ENCODE data around the gene LGMN. TPM values are rescaled to one million over a fixed set of nuclear protein-coding genes. Genes with fewer than 3 reads are reported as not detected.
"Not testable (repeated sequence)": the region's sequence is repeated elsewhere in the genome, so short reads cannot be mapped to it uniquely, and the experiment has no call there.

Gene LGMN
- polyA plus RNA-seq, 1 donor = 99.0 TPM

GRCh38 chr14:92693998-92694795, 54.2 kb downstream of the LGMN start:
- DNase-seq = peak; percentile 47

GRCh38 chr14:92692822-92693226, 55.6 kb downstream of the LGMN start:
- DNase-seq = peak; percentile 40

- DNase-seq = no peak
Measured at GRCh38 chr14:92690171-92691011, 58.0 kb downstream of the LGMN start.

DNA sequence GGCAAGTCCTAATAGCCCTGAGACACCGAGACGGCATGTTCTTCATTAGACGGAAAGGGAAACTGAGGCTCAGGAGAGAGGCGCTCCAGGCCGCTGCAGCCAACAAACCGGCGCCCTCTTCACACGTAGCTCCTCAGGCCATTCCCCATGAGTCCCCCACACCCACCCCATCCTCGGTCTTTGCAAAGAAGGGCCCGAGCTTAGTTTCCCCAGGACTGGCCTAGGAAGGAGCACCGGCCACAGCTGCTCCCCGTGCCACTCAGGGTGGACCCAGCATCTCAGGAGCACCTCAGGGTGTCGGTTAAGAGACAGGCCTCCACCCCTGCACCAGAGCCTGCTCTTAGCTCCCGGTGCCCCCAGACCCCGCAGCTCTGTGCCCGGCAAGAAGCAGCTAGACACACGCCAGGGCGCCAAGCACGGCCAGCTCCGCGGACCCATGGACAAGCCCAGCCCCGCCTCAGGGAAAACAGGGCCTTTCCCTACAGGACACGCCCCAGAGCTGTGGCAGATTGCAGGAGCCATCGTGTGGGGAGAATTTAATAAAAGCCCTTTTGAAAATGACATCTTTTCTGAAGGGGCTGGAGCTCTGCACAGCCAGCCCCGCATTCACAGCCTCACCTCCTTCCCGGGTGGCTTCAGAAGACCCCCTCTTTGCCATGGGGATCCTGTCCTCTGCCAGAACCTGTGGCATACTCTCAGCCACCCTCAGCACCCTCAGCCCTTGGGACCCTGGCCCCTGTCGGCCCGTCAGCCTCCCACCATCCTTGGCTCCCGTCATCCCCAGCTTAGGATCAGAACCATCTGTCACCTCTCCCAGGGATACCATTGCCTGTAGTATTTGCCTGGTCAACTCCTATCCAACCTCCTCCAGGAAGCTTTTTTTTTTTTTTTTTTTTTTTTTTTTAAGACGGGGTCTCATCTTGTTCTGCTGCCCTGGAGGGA, 59.7 kb downstream of the LGMN start:
- DNase-seq = no peak

- DNase-seq = peak; percentile 35
Measured at GRCh38 chr14:92687681-92688433, 60.6 kb downstream of the LGMN start.

- DNase-seq = peak; percentile 82
Measured at GRCh38 chr14:92686900-92687427, 61.5 kb downstream of the LGMN start.

DNA sequence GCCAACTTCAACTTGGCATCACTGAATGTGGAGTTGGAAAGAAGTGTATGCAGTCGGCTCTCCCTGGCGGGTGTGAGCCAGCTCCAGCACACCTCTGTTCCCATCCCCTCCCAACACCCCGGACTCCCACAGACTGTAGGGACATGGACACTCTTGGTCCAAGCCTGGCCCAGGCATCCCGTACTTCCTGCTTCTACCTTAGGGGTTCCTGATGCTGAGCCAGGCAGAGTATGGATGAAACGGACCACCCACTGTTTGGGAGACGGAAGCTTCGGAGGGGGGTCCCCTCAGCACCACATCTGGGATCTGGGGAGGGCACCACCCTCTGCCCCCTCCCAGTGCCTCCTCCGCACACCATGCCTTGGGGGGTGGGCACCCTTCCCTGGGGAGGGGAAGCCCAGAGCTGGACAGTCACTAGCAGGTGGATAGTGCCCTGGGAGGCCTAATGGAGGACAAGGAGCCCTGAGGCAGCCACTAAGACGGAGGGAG, 62.0 kb downstream of the LGMN start:
- DNase-seq = no peak

DNA sequence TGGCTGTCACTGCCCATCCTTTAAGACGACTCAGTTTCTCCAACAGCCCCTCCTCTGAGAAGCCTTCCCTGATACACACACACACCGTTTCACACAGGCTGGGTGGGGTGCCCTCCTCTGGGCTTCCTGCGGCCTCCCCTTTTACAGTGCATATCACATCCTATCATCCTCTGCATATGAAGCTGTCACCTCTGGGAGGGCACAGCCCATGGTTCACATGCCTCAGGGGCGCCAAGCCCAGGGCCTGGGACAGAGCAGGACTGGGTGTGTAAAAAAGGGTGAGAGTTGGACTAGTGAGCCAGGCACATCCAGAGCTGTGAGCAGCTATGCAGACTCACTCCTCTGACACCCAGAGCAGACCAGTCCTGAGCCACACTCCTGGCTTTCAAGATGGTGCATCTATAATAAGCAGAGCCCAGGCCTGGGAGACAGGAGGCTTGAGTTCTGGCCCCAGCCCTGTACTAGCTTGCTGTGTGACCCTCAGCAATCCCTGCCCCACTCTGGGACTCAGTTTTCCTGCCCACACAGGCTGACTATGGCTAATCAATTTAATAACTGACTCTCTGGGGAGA, 62.6 kb downstream of the LGMN start:
- no peak for DNase-seq

- no peak for DNase-seq
Measured at GRCh38 chr14:92684801-92685560, 63.4 kb downstream of the LGMN start.

GRCh38 chr14:92683041-92683440, 65.4 kb downstream of the LGMN start:
- no peak for DNase-seq

DNA sequence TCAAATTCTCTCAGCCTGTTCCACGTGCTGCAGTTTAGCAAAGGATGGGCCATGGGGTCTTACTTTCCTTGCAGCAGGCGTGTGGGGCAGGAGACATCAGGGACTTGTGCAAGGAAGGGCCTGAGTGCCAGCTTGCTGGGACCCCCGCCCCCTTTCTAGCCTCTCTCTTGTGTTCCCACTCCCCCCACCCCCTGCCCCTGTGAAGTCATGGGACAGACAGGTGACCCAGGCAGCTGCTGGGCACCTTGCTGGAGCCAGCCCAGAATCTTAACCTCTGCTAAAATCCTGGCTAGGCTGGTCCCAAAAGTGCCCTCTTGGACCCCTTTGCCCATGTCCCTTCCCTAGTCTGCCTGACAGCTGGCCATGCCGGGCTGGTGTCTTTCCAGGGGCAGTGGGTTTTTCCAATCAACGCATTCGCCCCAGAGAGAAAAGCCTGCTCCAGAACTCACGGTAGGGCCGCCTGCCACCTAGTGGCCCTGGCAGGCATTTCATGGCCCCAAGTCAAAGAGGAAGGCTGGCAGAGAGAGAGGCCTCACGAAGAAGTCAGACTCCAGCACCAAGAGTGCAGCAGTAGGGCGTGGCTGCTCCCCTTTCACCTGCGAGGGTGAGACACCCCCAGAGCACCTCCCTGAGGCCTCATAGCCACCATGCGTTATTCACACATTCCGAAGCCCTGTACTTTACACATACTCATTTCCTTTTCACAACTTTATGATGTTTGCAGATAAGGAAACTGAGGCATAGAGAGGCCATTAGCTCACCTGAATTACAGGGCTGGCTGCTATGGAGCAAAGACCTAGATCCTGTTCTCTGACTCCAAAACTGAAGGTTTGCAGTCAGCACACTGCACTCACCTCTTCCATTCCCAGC, 67.4 kb downstream of the LGMN start:
- peak; percentile 84 for DNase-seq

- DNase-seq = not testable (repeated sequence)
Measured at GRCh38 chr14:92680330-92680729, 68.1 kb downstream of the LGMN start.

GRCh38 chr14:92679246-92679645, 69.2 kb downstream of the LGMN start:
- DNase-seq = no peak

DNA sequence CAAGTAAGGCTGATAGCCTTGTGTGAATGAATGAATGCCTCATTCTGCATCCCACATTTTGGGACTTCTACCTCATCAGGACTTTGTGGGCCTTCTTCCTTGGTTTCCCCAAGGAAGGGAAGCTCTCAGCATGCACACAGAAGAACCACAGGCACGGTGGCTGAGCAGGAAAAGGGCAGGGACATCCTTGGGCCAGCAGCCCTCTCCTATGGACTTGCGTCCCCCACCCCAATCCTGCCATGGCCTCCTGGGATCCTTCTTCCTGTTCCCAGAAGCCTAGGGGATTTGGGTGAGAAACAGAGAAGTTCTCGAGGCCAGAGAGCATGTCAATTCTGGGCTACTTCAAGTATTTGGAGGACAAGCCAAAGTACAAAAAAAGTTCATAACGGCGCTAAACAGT, 69.7 kb downstream of the LGMN start:
- DNase-seq = no peak

DNA sequence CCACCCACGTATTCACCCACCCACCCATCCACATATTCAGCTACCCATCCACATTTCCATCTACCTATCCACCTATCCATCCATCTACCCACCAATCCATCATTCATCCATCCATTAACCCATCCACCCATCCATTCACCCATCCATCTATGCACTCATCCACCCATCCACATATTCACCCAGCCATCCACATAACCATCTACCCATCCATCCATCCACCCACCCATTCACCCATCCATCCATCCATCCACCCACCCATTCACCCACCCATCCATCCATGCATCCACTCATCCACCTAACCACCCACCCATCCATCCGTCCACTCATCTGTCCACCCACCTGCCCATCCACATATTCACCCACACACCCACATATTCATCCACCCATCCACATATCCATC, 70.5 kb downstream of the LGMN start:
- DNase-seq = no peak

DNA sequence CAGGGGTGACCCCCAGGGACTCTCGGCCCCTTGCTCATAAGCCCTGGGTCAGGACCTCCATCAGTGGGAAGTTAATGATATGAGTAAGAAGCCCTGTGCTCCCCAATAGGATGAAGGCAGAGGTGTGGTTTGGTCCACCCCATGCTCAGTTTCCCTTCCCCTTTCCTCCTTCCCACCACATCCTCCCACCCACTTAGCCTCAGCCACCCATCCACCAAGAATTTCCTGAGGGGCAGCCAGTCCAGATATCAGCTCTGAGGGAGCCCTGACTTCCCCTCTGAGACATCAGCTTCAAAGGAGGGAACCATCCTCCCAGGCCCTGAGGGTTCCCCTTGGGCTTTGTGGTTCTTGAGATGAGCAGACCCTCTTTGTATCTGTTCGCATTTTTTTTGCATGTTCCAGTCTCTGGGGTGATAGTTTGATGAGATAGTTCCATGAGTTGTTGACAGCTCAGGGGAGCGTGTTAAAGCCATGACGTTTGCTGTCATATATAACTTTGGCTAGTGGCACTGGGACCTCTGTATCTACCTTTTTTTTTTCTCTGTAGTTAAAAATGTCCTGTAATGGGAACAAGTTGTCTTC, 71.2 kb downstream of the LGMN start:
- no peak for DNase-seq

GRCh38 chr14:92676403-92677086, 71.9 kb downstream of the LGMN start:
- no peak for DNase-seq

DNA sequence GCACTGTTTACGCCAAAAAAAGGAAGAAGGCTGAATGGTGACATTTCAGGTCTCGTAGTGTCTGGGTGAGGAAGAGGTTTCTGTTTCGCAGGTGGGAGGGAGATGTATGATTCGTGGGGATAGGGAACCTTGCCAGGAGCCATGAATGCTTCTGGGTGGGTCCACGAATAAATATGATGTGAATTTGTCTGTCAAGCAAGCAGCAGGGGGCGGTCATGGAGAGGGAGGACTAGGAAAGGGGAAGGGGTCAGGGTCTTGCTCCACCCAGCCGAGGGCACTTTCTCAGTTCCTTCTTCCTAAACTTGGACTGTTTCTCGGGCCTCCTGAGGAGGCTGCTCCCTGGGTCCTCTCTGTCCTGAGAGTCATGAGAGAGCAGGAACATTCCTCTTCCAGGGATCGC, 72.5 kb downstream of the LGMN start:
- no peak for DNase-seq

All from hindlimb muscle (tissue), 1 donor.